Measurements from ENCODE around the gene IL20. TPM values are rescaled to one million over a fixed set of nuclear protein-coding genes. Genes with fewer than 3 reads are reported as not detected.

IL20 gene
- total and polyA plus RNA-seq, 8 donors, result not detected

DNA sequence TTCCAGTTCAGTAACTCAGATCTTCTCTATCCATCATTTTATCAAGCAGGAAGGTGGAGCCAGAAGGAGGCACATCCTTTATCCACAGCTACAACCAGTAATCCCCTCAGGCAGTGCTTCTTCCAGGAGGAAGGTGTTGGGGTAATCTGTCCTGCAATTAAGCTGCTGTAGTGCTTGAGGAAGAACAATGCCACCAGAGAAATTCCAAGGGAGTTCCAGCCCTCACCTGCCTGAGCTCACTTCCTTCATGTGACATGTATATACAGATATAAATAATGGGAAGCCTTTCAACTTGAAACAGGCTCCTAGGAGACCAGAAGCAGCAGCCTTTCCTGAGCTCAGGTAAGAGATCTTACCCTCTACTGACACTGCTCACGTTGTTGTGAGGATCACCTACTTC lies 2.2 kb upstream of the IL20 start:
- TF ChIP-seq CTCF (IDR thresholded peaks at IDR 0.05), result no peak
- DNase-seq, result no peak
- intact Hi-C loops (cut with DNase I), result no loop called here
- no peak for ATAC-seq
- H3K4me3 ChIP-seq, result no peak overlapping the region
- no peak overlapping the region for H3K27ac ChIP-seq
- no peaks in the 10 kb centered on the region for H3K9me3 ChIP-seq
- peaks cover 0 to 3% of the 10 kb centered on the region in 2 donors for H3K27me3 ChIP-seq
- H3K4me1 ChIP-seq, result peaks cover 0 to 3% of the 10 kb centered on the region in 2 donors
- no peaks in the 10 kb centered on the region for H3K36me3 ChIP-seq

DNA sequence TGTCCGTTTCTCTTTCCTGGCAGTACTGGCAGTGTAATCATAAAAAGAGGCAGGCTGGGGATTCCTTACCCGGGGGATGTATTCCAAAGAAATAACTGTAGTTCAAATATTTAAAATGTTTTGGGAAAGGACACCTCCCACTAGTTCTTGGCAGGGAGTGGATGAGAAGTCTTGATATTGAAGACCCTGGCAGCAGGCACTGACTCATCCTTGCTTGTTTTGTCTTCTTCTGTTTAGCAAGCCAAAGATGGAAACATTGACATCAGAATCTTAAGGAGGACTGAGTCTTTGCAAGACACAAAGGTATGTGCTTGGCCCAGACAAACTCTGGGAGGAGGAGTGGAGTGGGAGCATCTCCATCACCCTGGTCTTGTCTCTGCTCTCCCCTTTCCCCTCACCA lies 639 bp downstream of the IL20 start:
- ATAC-seq, result no peak

GRCh38 chr1:206867239-206867638 lies 1.8 kb downstream of the IL20 start:
- TF ChIP-seq CTCF (IDR thresholded peaks at IDR 0.05), result no peak
- Histone ChIP-seq H3K4me1 (no peaks in the 10 kb centered on the region), H3K36me3 (no peaks in the 10 kb centered on the region), H3K27me3 (no peaks in the 10 kb centered on the region), H3K27ac (no peak overlapping the region), H3K9me3 (no peaks in the 10 kb centered on the region), H3K4me3 (no peak overlapping the region)
- intact Hi-C loops (cut with DNase I), result no loop called here
- ATAC-seq, result no peak
- no peak for DNase-seq

More for the DNA sequence above, 639 bp downstream of the IL20 start:
- no peaks in the 10 kb centered on the region for H3K9me3 ChIP-seq
- no peaks in the 10 kb centered on the region for H3K27me3 ChIP-seq
- no peaks in the 10 kb centered on the region for H3K36me3 ChIP-seq
- no peak for DNase-seq
- intact Hi-C loops (cut with DNase I), result no loop called here
- H3K4me3 ChIP-seq, result no peak overlapping the region
- no peaks in the 10 kb centered on the region for H3K4me1 ChIP-seq
- no peak overlapping the region for H3K27ac ChIP-seq
- no peak for TF ChIP-seq CTCF (IDR thresholded peaks at IDR 0.05)

- no peak overlapping the region for H3K27ac ChIP-seq
- intact Hi-C loops (cut with DNase I), result no loop called here
- no peaks in the 10 kb centered on the region for H3K36me3 ChIP-seq
- H3K4me1 ChIP-seq, result no peaks in the 10 kb centered on the region
- H3K27me3 ChIP-seq, result no peaks in the 10 kb centered on the region
- no peak overlapping the region for H3K4me3 ChIP-seq
- TF ChIP-seq CTCF (IDR thresholded peaks at IDR 0.05), result no peak
- H3K9me3 ChIP-seq, result no peaks in the 10 kb centered on the region
- DNase-seq (no peak), ATAC-seq (no peak)
These were observed 2.3 kb downstream of the IL20 start for GRCh38 chr1:206867716-206868115.

DNA sequence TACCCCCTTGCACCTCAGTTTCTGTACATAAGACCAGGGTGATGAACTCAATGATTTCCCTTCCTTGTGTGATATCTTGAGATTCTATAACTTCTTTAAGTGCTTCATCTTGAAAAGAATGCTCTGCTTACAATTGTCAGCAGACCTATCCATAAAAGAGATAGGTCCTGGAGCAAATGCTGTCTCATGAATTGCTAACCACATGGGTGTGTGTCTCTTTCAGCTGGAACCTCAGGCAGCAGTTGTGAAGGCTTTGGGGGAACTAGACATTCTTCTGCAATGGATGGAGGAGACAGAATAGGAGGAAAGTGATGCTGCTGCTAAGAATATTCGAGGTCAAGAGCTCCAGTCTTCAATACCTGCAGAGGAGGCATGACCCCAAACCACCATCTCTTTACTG lies 2.8 kb downstream of the IL20 start:
- H3K4me1 ChIP-seq, result no peaks in the 10 kb centered on the region
- no peak for ATAC-seq
- no peak for TF ChIP-seq CTCF (IDR thresholded peaks at IDR 0.05)

More for the DNA sequence above, 2.8 kb downstream of the IL20 start:
- H3K36me3 ChIP-seq, result no peaks in the 10 kb centered on the region
- no peak overlapping the region for H3K27ac ChIP-seq
- no peak overlapping the region for H3K4me3 ChIP-seq
- DNase-seq, result no peak
- no peaks in the 10 kb centered on the region for H3K9me3 ChIP-seq
- H3K27me3 ChIP-seq, result no peaks in the 10 kb centered on the region
- intact Hi-C loops (cut with DNase I), result no loop called here

All from left lung (tissue), 10 donors.